NCI-H2196 (cell line): Measurements from ENCODE around the gene MARK3.
"Not testable (repeated sequence)": the region's sequence is repeated elsewhere in the genome, so short reads cannot be mapped to it uniquely, and the experiment has no call there.

ENCODE experiments used
- DNase-seq: peaks from one replicate; lab custom pipeline; 2025; ENCODE audit not compliant: unreplicated experiment; lab: John Stamatoyannopoulos, UW

Gene MARK3

GRCh38 chr14:103385152-103385928, at the start of gene MARK3:
Gene MARK3 (plus strand): TSS chr14:103385415. CDS start chr14:103386030, 615 bp downstream.
- peak; percentile 87 for DNase-seq

- no peak for DNase-seq
Measured at GRCh38 chr14:103336191-103336590, 49.0 kb upstream of the MARK3 start.

GRCh38 chr14:103337794-103338193, 47.4 kb upstream of the MARK3 start:
- DNase-seq, result no peak

GRCh38 chr14:103339561-103339960, 45.7 kb upstream of the MARK3 start:
- no peak for DNase-seq

GRCh38 chr14:103340480-103341212, 44.6 kb upstream of the MARK3 start:
- DNase-seq, result no peak

- no peak for DNase-seq
Measured at GRCh38 chr14:103341250-103342129, 43.7 kb upstream of the MARK3 start.

GRCh38 chr14:103343164-103343879, 41.9 kb upstream of the MARK3 start:
- DNase-seq, result no peak

GRCh38 chr14:103343905-103344797, 41.1 kb upstream of the MARK3 start:
- DNase-seq, result no peak

GRCh38 chr14:103346286-103346685, 38.9 kb upstream of the MARK3 start:
- DNase-seq, result no peak

- no peak for DNase-seq
Measured at GRCh38 chr14:103347091-103347815, 38.0 kb upstream of the MARK3 start.

- no peak for DNase-seq
Measured at GRCh38 chr14:103348154-103348553, 37.1 kb upstream of the MARK3 start.

- DNase-seq, result no peak
Measured at GRCh38 chr14:103349982-103350381, 35.2 kb upstream of the MARK3 start.

GRCh38 chr14:103353362-103353761, 31.9 kb upstream of the MARK3 start:
- DNase-seq, result no peak

- no peak for DNase-seq
Measured at GRCh38 chr14:103354141-103354540, 31.1 kb upstream of the MARK3 start.

GRCh38 chr14:103356024-103356682, 29.1 kb upstream of the MARK3 start:
- DNase-seq, result no peak

GRCh38 chr14:103357552-103357951, 27.7 kb upstream of the MARK3 start:
- not testable (repeated sequence) for DNase-seq

- no peak for DNase-seq
Measured at GRCh38 chr14:103360548-103360947, 24.7 kb upstream of the MARK3 start.

- DNase-seq, result no peak
Measured at GRCh38 chr14:103361867-103362266, 23.3 kb upstream of the MARK3 start.

- DNase-seq, result no peak
Measured at GRCh38 chr14:103362780-103363179, 22.4 kb upstream of the MARK3 start.
